ENCODE data around the gene UFSP2. TPM values are rescaled to one million over a fixed set of nuclear protein-coding genes. Genes with fewer than 3 reads are reported as not detected.

The UFSP2 gene
- total and polyA plus RNA-seq, 2 of the 4 experiments (the other 2 are of a cell fraction): 21.8 to 43.7 TPM

DNA sequence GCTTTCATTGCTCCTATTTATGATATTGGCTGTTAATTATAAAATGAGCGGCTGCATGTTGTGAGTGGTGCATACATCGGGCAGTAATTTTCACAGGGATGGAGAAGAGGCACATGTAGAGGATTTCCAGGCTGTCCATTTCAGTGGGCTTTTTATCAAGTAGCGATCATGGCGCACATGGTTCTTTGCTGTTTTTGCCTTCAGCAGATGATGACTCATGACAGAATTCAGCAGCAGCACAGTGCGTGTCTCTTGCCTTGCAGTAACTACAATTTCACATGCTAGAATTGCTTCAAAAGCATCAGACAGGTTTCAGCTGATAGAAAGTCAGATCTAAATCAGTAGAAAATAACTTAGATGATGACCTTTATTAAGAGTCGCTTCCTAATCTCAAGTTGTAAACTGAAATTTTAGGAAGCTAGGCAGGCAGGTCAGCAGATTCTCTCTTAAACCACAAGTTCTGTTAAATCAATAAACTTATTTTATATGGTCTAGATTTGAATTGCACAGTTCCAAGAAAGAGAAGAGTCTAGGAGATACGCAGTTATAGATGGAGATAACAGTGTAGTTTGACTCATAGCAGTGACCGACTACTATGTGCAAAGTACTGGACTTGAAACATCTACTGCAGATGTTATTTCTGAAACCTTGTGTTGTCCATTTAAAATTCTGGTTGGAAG is 65.9 kb downstream of the UFSP2 start:
- Histone ChIP-seq H3K56ac (ENCODE audit: extremely low read depth, insufficient read depth, low read length) (no peak overlapping the region), H3K9me1 (ENCODE audit: insufficient read depth, low read length) (0 out of 2 replicates have a peak, but pooled peaks cover 1% of the 10 kb centered on the region), H3K79me1 (ENCODE audit: low read depth in 1 of 2, low read length in 2 of 2) (no peaks in the 10 kb centered on the region; a peak in 1 of 4 replicates), H2AK5ac (ENCODE audit: low read depth, low read length) (no peak overlapping the region), H3K27me3 (ENCODE audit: control insufficient read depth, insufficient read depth, low read length) (no peaks in the 10 kb centered on the region), H3K27ac (ENCODE audit: insufficient read depth, low read length) (no peak overlapping the region), H2AFZ (replicated peaks; ENCODE audit: low read length, poor library complexity) (no peak overlapping the region), H2AK9ac (replicated peaks; ENCODE audit: low read depth, low read length, poor library complexity) (no peak overlapping the region), H4K8ac (ENCODE audit: low read depth in 2 of 2, low read length in 2 of 2) (no peak overlapping the region), H2BK120ac (ENCODE audit: low read depth, low read length) (no peak overlapping the region), H3K9me3 (ENCODE audit: control insufficient read depth, insufficient read depth, low read length) (no peaks in the 10 kb centered on the region), H3K36me3 (ENCODE audit: control insufficient read depth, insufficient read depth, low read length) (peaks cover 2% of the 10 kb centered on the region), H3K4ac (ENCODE audit: low read depth, low read length) (0 out of 2 replicates have a peak overlapping the region, but pooled peaks have one; percentile 2), H4K20me1 (ENCODE audit: insufficient read depth, low read length) (no peaks in the 10 kb centered on the region), H3K4me3 (ENCODE audit: insufficient read depth, low read depth, low read length) (no peak overlapping the region), H2BK5ac (ENCODE audit: low read depth, low read length, poor library complexity, severe bottlenecking) (no peak overlapping the region), H3K9ac (ENCODE audit: low read depth, low read length) (no peak overlapping the region), H3K23ac (ENCODE audit: low read depth, low read length) (no peak overlapping the region), H2BK15ac (ENCODE audit: low read depth, low read length) (no peak overlapping the region), H2BK20ac (ENCODE audit: low read depth, low read length) (no peak overlapping the region), H3K4me2 (ENCODE audit: low read depth, low read length) (no peak overlapping the region), H3K14ac (replicated peaks; ENCODE audit: low read depth, low read length) (no peak overlapping the region), H4K91ac (ENCODE audit: insufficient read depth, low read depth, low read length) (no peak overlapping the region), H4K5ac (ENCODE audit: low read depth, low read length) (no peak overlapping the region), H3K18ac (ENCODE audit: low read depth, low read length) (no peak overlapping the region), H3K4me1 (ENCODE audit: control insufficient read depth, insufficient read depth, low read length) (peaks cover 5% of the 10 kb centered on the region)
- no TSS peak for BruUV-seq (replicated peaks)
- intact Hi-C loops (cut with micrococcal nuclease) (loop anchor here (10.0 kb wide), 1 partner anchor 145 kb away; no protein-coding TSS in a partner anchor), in situ Hi-C loops (cut with MboI; ENCODE audit: low sequenced_read_pairs) (no loop called here), dilution Hi-C loops (cut with HindIII; ENCODE audit: low sequenced_read_pairs, unreplicated experiment) (no loop called here)
- ATAC-seq (ENCODE audit: low read depth) (no peak; the same call in 1 of the 2 replicates), DNase-seq (peak; percentile 80)
- WGBS, 2 experiments (ENCODE audit: extremely low coverage in 2 of 2, insufficient read length in 1 of 2): 90% methylated on average over 3 of the region's 8 CpGs; no CpG with 5 or more reads in 1 of the 2 experiments
- POLR2A ChIA-PET (ENCODE audit: unreplicated experiment): no interaction called here
- TF ChIP-seq POLR2A (IDR thresholded peaks at IDR 0.05; ENCODE audit: low read depth, low read length) (no peak), MAZ (IDR thresholded peaks at IDR 0.05; ENCODE audit: borderline replicate concordance, low read depth, low read length) (no peak), FOS (IDR thresholded peaks at IDR 0.05; ENCODE audit: low read depth, low read length) (peak; percentile 71; the same call in 1 of the 2 replicates), BHLHE40 (IDR thresholded peaks at IDR 0.05; ENCODE audit: low read depth, low read length) (0 out of 2 replicates have a peak, but pooled peaks have one; percentile 11)
- CTCF ChIA-PET: interaction anchor here (0.7 kb wide), 1 partner anchor 12 kb away, joined by 6 read pairs; no protein-coding TSS in a partner anchor

Data from IMR-90 (cell line).